ENCODE measurements around the gene NEUROD2. TPM values are rescaled to one million over a fixed set of nuclear protein-coding genes. Genes with fewer than 3 reads are reported as not detected.
A peak's percentile ranks its signal among the peaks of the same experiment; 100 is the strongest.

NEUROD2 gene
- total and polyA plus RNA-seq, 2 experiments from 2014 or later = not detected

DNA sequence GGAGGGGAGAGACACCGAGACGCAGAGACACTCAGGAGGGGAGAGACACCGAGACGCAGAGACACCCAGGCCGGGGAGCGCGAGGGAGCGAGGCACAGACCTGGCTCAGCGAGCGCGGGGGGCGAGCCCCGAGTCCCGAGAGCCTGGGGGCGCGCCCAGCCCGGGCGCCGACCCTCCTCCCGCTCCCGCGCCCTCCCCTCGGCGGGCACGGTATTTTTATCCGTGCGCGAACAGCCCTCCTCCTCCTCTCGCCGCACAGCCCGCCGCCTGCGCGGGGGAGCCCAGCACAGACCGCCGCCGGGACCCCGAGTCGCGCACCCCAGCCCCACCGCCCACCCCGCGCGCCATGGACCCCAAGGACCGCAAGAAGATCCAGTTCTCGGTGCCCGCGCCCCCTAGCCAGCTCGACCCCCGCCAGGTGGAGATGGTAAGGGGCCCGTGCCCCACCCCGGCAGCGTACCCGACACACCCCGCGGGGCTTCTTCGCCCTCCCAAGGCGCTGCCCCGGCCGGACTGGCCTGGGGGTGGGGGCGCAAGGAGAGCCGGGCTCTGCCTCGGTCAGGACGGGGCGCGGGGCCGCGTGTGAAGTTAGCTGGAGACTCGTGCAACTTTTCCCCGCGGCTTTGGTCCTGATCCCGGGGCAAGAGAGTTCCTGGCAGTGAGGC, 19.5 kb upstream of the NEUROD2 start:
- DNase-seq (ENCODE audit: low spot score) (no peak), ATAC-seq (peak; percentile 16)
- H3K4me3 Mint-ChIP-seq = peak overlapping the region; percentile 86
- no peaks in the 10 kb centered on the region; the same call in 2 of the 3 replicates for H3K9me3 Mint-ChIP-seq
- peak overlapping the region; percentile 91 for H3K4me3 ChIP-seq
- no peak overlapping the region for H3K27ac Mint-ChIP-seq
- peak overlapping the region; percentile 91; the same call in 1 of the 2 replicates for H2AFZ ChIP-seq
- H3K27ac ChIP-seq (ENCODE audit: low read depth) = no peak overlapping the region
- H3K4me1 Mint-ChIP-seq = peaks cover 69% of the 10 kb centered on the region
- H4K20me1 ChIP-seq (replicated peaks; ENCODE audit: insufficient read depth) = no peaks in the 10 kb centered on the region
- no peaks in the 10 kb centered on the region for H3K36me3 ChIP-seq (ENCODE audit: insufficient read depth)
- H3K9me2 ChIP-seq (ENCODE audit: insufficient read depth) = no peaks in the 10 kb centered on the region
- peak overlapping the region; percentile 95 for H3K4me2 ChIP-seq
- H3K36me3 Mint-ChIP-seq (ENCODE audit: low read depth) = 0 out of 3 replicates have a peak, but pooled peaks cover 2% of the 10 kb centered on the region
- peaks cover 69% of the 10 kb centered on the region for H3K27me3 ChIP-seq (ENCODE audit: insufficient read depth)
- TF ChIP-seq, protein P1, sequence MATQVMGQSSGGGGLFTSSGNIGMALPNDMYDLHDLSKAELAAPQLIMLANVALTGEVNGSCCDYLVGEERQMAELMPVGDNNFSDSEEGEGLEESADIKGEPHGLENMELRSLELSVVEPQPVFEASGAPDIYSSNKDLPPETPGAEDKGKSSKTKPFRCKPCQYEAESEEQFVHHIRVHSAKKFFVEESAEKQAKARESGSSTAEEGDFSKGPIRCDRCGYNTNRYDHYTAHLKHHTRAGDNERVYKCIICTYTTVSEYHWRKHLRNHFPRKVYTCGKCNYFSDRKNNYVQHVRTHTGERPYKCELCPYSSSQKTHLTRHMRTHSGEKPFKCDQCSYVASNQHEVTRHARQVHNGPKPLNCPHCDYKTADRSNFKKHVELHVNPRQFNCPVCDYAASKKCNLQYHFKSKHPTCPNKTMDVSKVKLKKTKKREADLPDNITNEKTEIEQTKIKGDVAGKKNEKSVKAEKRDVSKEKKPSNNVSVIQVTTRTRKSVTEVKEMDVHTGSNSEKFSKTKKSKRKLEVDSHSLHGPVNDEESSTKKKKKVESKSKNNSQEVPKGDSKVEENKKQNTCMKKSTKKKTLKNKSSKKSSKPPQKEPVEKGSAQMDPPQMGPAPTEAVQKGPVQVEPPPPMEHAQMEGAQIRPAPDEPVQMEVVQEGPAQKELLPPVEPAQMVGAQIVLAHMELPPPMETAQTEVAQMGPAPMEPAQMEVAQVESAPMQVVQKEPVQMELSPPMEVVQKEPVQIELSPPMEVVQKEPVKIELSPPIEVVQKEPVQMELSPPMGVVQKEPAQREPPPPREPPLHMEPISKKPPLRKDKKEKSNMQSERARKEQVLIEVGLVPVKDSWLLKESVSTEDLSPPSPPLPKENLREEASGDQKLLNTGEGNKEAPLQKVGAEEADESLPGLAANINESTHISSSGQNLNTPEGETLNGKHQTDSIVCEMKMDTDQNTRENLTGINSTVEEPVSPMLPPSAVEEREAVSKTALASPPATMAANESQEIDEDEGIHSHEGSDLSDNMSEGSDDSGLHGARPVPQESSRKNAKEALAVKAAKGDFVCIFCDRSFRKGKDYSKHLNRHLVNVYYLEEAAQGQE (IDR thresholded peaks at IDR 0.05; ENCODE audit: unreplicated experiment) = no peak
- TF ChIP-seq EZH2 (IDR thresholded peaks at IDR 0.05; ENCODE audit: low read depth, unreplicated experiment) (peak; percentile 2), POLR2AphosphoS5 (IDR thresholded peaks at IDR 0.05; ENCODE audit: low read depth) (no peak)
- TF ChIP-seq, protein P2, sequence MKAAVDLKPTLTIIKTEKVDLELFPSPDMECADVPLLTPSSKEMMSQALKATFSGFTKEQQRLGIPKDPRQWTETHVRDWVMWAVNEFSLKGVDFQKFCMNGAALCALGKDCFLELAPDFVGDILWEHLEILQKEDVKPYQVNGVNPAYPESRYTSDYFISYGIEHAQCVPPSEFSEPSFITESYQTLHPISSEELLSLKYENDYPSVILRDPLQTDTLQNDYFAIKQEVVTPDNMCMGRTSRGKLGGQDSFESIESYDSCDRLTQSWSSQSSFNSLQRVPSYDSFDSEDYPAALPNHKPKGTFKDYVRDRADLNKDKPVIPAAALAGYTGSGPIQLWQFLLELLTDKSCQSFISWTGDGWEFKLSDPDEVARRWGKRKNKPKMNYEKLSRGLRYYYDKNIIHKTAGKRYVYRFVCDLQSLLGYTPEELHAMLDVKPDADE (IDR thresholded peaks at IDR 0.05) = no peak
- no peaks in the 10 kb centered on the region for H3K79me2 ChIP-seq (replicated peaks; ENCODE audit: insufficient read depth)
- peaks cover 50% of the 10 kb centered on the region for H3K4me1 ChIP-seq (ENCODE audit: insufficient read depth)
- H3K27me3 Mint-ChIP-seq (ENCODE audit: insufficient read depth, low read depth, poor library complexity) = peaks cover 64% of the 10 kb centered on the region
- 0 out of 2 replicates have a peak, but pooled peaks cover 10% of the 10 kb centered on the region for H3F3A ChIP-seq (replicated peaks; ENCODE audit: low read depth)

DNA sequence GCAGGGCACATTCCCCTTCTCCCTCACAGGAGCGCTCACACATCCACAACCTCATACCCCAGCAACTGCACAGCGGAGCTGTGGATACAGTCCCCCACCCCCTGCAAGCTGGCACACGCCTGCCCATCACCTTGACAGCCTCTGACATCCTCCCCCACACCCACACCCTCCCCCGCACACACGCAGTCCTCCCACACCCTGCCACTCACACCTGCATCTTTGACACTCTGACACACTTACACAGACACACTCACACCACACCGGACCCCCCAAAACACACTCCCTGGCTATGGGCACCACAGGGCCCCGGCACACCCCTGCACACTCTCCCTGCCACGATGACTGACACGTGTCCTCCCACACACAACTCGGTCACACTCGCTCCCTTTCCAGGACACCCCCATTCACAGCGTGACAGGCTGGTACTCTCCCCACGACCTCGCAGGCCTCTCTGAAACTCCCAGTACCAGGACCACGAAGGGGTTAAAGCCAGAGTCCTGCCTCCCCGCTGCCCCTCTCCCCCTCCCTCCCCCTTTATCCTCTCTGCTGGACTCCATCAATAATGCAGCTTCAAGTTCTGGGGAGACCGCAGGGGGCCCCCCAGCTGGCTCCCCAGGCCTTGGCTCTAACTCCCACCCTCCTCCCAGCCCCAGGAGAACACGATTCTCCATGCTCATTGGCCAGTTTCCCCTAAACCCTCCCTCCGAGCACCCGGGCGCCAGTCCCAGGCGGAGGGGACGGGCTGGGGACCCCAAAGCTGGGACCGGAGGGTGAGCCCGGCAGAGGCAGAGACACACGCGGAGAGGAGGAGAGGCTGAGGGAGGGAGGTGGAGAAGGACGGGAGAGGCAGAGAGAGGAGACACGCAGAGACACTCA, 18.7 kb upstream of the NEUROD2 start, which contains the start of gene PPP1R1B:
PPP1R1B (plus strand) TSS at position 782 of the 876 bp plus-strand sequence. CDS start 441 bp downstream, outside the sequence.
- Histone ChIP-seq H3K9me2 (ENCODE audit: insufficient read depth) (no peaks in the 10 kb centered on the region), H3K79me2 (replicated peaks; ENCODE audit: insufficient read depth) (no peaks in the 10 kb centered on the region), H3K27me3 (ENCODE audit: insufficient read depth) (peaks cover 75% of the 10 kb centered on the region), H4K20me1 (replicated peaks; ENCODE audit: insufficient read depth) (no peaks in the 10 kb centered on the region), H3F3A (replicated peaks; ENCODE audit: low read depth) (0 out of 2 replicates have a peak, but pooled peaks cover 10% of the 10 kb centered on the region), H3K4me2 (peak within 1 kb of the TSS; percentile 95), H2AFZ (peak within 1 kb of the TSS; percentile 91; the same call in 1 of the 2 replicates), H3K27ac (ENCODE audit: low read depth) (no peak within 1 kb of the TSS), H3K36me3 (ENCODE audit: insufficient read depth) (no peaks in the 10 kb centered on the region), H3K4me3 (peak within 1 kb of the TSS; percentile 91), H3K4me1 (ENCODE audit: insufficient read depth) (peaks cover 44% of the 10 kb centered on the region)
- DNase-seq (ENCODE audit: low spot score) (peak; percentile 74), ATAC-seq (peak; percentile 44)
- Mint-ChIP-seq H3K36me3 (ENCODE audit: low read depth) (0 out of 3 replicates have a peak, but pooled peaks cover 2% of the 10 kb centered on the region), H3K27me3 (ENCODE audit: insufficient read depth, low read depth, poor library complexity) (peaks cover 68% of the 10 kb centered on the region), H3K9me3 (no peaks in the 10 kb centered on the region; the same call in 2 of the 3 replicates), H3K4me3 (peak within 1 kb of the TSS; percentile 86), H3K4me1 (peaks cover 65% of the 10 kb centered on the region), H3K27ac (no peak within 1 kb of the TSS)
- no peak for TF ChIP-seq STAT1 (IDR thresholded peaks at IDR 0.05; ENCODE audit: unreplicated experiment)
- TF ChIP-seq, protein P1 (IDR thresholded peaks at IDR 0.05; ENCODE audit: unreplicated experiment) = no peak
